Omental fat pad (tissue), 4 donors: ENCODE results near the gene NAB2. TPM values are rescaled to one million over a fixed set of nuclear protein-coding genes. Genes with fewer than 3 reads are reported as not detected.

Experiments
- ATAC-seq: fragments of 150-250 bp; one replicate; pipeline ENCODE4 v1.9.1; 2016; ENCODE audit warnings: mild to moderate bottlenecking, moderate library complexity; ENCODE audit not compliant: low FRiP score
- DNase-seq: peaks from one replicate; pipeline ENCODE4 v3.0.0-alpha.2; 2019; ENCODE audit warnings: low spot score
- total RNA-seq, 4 donors: library from RNA; depleted of rRNA; stranded (reverse); fragments of >200 nt; gene quantifications; one replicate each; pipeline ENCODE4 v1.1.0, GENCODE V29; 2016
- TF ChIP-seq, protein P1 (sequence below), 3 donors: fragments of 450-650 bp; IDR thresholded peaks; one replicate each; pipeline ENCODE4 v1.5.1; 2016 to 2017; ENCODE audit warnings: antibody characterized with exemption in 3 of 3, mild to moderate bottlenecking in 3 of 3, moderate library complexity in 2 of 3

The NAB2 gene
- total RNA-seq, 4 donors from 2014 or later: 15.1 to 24.7 (median 18.1) TPM

DNA sequence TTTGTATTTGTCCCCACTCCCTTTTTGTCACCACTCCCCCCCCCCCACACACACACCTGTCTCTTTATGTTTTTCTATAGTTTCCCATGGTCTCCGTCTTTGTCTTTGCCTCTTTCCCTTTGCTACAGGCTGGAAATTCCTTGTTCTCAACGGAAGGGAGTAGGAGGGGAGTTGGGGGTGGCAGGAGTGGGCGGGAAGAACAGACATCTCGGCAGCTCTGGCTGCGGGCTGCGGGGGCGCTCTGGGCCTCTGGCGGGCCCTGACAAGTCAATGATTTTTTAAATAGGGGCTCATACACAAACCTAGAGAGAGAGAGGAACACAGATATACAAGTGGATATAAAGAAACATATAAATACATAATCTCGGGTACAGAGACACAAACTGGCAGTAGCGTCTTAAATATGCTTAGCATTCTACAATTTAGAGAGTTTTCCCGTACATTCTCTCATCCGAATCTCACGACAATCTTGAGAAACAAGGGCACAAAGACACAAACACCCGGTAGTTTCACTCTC is 2.4 kb upstream of the NAB2 start:
- no peak for DNase-seq
- ATAC-seq: no peak
- TF ChIP-seq, protein P1, sequence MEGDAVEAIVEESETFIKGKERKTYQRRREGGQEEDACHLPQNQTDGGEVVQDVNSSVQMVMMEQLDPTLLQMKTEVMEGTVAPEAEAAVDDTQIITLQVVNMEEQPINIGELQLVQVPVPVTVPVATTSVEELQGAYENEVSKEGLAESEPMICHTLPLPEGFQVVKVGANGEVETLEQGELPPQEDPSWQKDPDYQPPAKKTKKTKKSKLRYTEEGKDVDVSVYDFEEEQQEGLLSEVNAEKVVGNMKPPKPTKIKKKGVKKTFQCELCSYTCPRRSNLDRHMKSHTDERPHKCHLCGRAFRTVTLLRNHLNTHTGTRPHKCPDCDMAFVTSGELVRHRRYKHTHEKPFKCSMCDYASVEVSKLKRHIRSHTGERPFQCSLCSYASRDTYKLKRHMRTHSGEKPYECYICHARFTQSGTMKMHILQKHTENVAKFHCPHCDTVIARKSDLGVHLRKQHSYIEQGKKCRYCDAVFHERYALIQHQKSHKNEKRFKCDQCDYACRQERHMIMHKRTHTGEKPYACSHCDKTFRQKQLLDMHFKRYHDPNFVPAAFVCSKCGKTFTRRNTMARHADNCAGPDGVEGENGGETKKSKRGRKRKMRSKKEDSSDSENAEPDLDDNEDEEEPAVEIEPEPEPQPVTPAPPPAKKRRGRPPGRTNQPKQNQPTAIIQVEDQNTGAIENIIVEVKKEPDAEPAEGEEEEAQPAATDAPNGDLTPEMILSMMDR (IDR thresholded peaks at IDR 0.05): no peak

DNA sequence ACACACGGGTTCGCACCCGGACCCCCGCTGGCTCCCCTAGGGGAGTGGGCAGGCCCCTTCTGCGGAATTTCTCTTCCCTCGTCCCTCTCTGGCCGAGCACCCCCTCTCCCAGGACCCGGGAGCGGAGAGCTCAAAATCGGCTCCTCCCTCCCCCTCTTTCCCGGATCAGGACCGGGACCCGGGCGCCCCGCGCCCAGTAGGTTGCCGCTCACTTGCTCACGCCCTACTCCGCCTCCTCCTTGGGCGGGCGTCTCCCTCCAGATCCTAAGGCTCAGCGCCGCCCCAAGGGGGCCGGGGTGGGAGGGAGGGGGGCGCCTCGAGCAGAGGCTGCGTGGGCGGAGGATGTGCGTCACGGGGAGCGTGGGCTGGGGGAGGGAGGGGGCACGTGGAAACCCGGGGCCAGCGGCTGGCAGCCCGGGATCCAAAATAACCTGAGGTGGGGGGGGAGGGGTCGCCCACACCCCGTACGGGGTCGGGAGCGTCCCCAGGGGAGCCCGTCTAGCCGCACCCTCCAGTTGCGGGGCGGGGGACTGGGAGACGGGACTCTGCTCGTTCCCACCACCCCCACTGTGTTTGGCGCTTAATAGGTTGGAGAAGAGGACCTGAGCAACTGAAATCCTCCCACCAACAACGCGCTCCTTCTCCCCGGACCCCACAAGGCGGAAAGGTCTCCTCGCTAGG is 1.8 kb upstream of the NAB2 start:
- TF ChIP-seq, protein P1 (IDR thresholded peaks at IDR 0.05): no peak
- DNase-seq (peak; percentile 86), ATAC-seq (peak; percentile 69)

DNA sequence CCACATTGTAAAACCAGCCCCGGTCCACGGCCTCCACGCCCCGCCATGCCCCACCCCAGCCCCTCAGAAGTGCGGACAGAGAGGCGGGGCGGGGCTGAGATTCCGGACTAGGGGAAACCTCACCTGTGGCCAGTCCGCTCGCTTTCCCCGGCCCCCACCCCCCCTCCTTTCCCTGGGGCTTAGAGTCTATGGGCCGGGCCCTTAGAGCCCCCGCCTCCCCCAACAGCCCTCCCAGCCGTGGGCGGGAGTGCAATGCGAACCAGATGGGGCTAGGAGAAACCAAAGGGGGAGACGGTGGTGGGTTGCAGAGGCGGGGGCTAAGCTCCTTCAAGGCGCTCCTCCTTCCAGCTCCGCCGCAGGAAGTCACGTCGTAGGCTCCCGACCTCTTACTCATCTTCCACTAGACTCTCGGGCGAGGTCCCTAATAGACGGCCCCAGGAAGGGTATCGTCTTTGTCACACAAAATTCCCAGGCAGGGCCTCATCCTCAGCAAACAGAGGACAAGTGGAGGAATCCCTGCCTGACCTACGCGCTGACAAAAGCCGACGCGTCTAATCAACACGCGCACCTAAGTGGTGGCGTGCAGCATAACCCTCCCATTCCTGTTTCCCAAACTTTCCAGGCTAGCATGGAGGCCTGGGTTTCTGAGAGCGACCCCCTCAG is 1.1 kb upstream of the NAB2 start:
- peak; percentile 73 for DNase-seq
- peak; percentile 60 for ATAC-seq
- TF ChIP-seq, protein P1 (IDR thresholded peaks at IDR 0.05): no peak

- TF ChIP-seq, protein P1 (IDR thresholded peaks at IDR 0.05): no peak
- no peak for DNase-seq
- no peak for ATAC-seq
These were observed 644 bp downstream of the NAB2 start for GRCh38 chr12:57089271-57090245.

GRCh38 chr12:57090490-57090889 is 1.6 kb downstream of the NAB2 start:
- no peak for DNase-seq
- ATAC-seq: no peak
- TF ChIP-seq, protein P1 (IDR thresholded peaks at IDR 0.05): no peak

- ATAC-seq (no peak), DNase-seq (no peak)
- TF ChIP-seq, protein P1 (IDR thresholded peaks at IDR 0.05): no peak
These were observed 2.2 kb downstream of the NAB2 start for GRCh38 chr12:57090924-57091637.
